Loucy (cell line): ENCODE results near the gene ARHGEF12.

ENCODE experiments used
- H2AFZ ChIP-seq: fragments of 200-600 bp; sonication (generic); 2 replicates; pipeline ENCODE4 v1.6.0; 2016; ENCODE audit warnings: antibody characterized with exemption, mild to moderate bottlenecking, low read length, moderate library complexity
- H3F3A ChIP-seq: fragments of 200-600 bp; 2 replicates; pipeline ENCODE4 v1.6.0; 2016; ENCODE audit warnings: antibody characterized with exemption, low read depth, mild to moderate bottlenecking
- H3K27me3 ChIP-seq: fragments of 200-600 bp; sonication (generic); 2 replicates; pipeline ENCODE4 v1.6.1; 2014; ENCODE audit warnings: low read length, mild to moderate bottlenecking; ENCODE audit not compliant: insufficient read depth, poor library complexity, severe bottlenecking
- H3K36me3 ChIP-seq: fragments of 200-600 bp; sonication (generic); 2 replicates; pipeline ENCODE4 v1.6.1; 2016; ENCODE audit warnings: low read length; ENCODE audit not compliant: insufficient read depth
- H3K4me1 ChIP-seq: fragments of 200-600 bp; sonication (generic); 2 replicates; pipeline ENCODE4 v1.5.1; 2014; ENCODE audit warnings: low read length, mild to moderate bottlenecking; ENCODE audit not compliant: insufficient read depth, poor library complexity, severe bottlenecking
- H3K4me2 ChIP-seq: fragments of 200-600 bp; sonication (generic); 2 replicates; pipeline ENCODE4 v1.6.0; 2014; ENCODE audit warnings: antibody characterized with exemption, low read length, low read depth, mild to moderate bottlenecking; ENCODE audit not compliant: poor library complexity, severe bottlenecking
- H3K4me3 ChIP-seq: fragments of 200-600 bp; sonication (generic); 2 replicates; pipeline ENCODE4 v1.5.1; 2014; ENCODE audit warnings: low read length, mild to moderate bottlenecking, mixed read lengths; ENCODE audit not compliant: poor library complexity, severe bottlenecking
- H3K79me2 ChIP-seq: fragments of 200-600 bp; sonication (generic); 2 replicates; pipeline ENCODE4 v1.6.1; 2014; ENCODE audit warnings: low read length; ENCODE audit not compliant: insufficient read depth
- H3K9ac ChIP-seq: fragments of 200-600 bp; sonication (generic); 2 replicates; pipeline ENCODE4 v1.6.0; 2014; ENCODE audit warnings: mild to moderate bottlenecking, low read depth, low read length, moderate library complexity; ENCODE audit not compliant: poor library complexity, severe bottlenecking
- H3K9me2 ChIP-seq: fragments of 200-600 bp; sonication (generic); replicated peaks from 2 replicates; pipeline ENCODE4 v1.6.1; 2016; ENCODE audit warnings: low read depth, low read length, mixed read lengths
- H3K9me3 ChIP-seq: fragments of 200-600 bp; sonication (generic); 2 replicates; pipeline ENCODE4 v1.6.1; 2014; ENCODE audit warnings: mild to moderate bottlenecking, antibody characterized with exemption, low read length, low read depth; ENCODE audit not compliant: insufficient read depth
- H4K20me1 ChIP-seq: fragments of 200-600 bp; sonication (generic); 2 replicates; pipeline ENCODE4 v1.6.0; 2014; ENCODE audit warnings: antibody characterized with exemption, low read length, mild to moderate bottlenecking; ENCODE audit not compliant: insufficient read depth, poor library complexity, severe bottlenecking
- EZH2phosphoT487 ChIP-seq: fragments of 200-600 bp; IDR thresholded peaks from 2 replicates; pipeline ENCODE4 v1.6.1; 2018; ENCODE audit warnings: antibody characterized with exemption, mild to moderate bottlenecking, moderate library complexity, borderline replicate concordance
- TF ChIP-seq, protein P1 (sequence below): fragments of 200-600 bp; sonication (generic); conservative IDR thresholded peaks from 2 replicates; pipeline ENCODE4 v1.5.1; 2014; ENCODE audit warnings: mild to moderate bottlenecking, antibody characterized with exemption, low read length

The ARHGEF12 gene

DNA sequence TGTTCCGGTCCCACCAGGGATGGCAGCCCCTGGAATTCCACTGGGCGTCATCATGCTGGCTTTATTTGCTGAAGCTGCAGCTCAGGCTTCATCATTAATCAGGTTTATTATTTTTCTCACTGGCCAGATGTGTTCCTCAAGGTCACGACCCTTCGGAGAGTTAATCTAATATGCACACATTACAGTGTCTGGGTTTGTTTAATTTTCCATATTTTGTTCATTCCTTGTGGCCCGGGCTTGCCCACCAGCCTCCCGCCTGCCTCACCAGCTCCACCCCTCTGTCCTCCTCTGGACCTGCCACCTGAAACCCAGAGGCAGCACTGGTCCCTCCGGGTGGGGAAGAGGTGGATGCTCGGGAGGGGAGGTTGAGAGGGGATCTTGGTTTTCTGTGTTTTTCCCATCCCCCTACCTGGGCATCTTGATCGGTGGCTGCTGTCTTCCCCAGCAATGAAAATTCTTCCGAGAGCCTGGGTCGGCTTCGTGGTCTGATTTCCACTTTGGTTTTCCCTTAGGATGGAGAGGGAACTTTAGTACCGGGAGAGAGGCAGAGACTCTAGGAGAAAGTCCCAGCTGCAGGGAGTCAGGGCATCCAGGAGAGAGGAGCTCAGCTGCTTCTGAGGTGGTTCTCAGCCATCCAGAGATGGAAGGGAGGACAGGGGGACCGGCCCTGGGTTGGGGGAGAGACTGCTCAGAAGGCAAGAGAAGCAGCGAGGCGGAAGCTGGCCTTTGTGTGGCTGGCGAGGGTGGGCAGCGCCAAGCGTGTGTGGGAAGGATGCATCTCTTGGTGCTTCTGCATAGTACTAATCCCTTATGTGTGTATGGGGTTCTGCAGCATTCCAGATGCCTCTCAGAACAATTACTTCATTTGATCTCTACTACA is 177.5 kb downstream of the ARHGEF12 start:
- TF ChIP-seq, protein P1, sequence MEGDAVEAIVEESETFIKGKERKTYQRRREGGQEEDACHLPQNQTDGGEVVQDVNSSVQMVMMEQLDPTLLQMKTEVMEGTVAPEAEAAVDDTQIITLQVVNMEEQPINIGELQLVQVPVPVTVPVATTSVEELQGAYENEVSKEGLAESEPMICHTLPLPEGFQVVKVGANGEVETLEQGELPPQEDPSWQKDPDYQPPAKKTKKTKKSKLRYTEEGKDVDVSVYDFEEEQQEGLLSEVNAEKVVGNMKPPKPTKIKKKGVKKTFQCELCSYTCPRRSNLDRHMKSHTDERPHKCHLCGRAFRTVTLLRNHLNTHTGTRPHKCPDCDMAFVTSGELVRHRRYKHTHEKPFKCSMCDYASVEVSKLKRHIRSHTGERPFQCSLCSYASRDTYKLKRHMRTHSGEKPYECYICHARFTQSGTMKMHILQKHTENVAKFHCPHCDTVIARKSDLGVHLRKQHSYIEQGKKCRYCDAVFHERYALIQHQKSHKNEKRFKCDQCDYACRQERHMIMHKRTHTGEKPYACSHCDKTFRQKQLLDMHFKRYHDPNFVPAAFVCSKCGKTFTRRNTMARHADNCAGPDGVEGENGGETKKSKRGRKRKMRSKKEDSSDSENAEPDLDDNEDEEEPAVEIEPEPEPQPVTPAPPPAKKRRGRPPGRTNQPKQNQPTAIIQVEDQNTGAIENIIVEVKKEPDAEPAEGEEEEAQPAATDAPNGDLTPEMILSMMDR = no peak
- no peak for TF ChIP-seq EZH2phosphoT487
- no peaks in the 10 kb centered on the region for H3F3A ChIP-seq
- H2AFZ ChIP-seq = no peak overlapping the region

DNA sequence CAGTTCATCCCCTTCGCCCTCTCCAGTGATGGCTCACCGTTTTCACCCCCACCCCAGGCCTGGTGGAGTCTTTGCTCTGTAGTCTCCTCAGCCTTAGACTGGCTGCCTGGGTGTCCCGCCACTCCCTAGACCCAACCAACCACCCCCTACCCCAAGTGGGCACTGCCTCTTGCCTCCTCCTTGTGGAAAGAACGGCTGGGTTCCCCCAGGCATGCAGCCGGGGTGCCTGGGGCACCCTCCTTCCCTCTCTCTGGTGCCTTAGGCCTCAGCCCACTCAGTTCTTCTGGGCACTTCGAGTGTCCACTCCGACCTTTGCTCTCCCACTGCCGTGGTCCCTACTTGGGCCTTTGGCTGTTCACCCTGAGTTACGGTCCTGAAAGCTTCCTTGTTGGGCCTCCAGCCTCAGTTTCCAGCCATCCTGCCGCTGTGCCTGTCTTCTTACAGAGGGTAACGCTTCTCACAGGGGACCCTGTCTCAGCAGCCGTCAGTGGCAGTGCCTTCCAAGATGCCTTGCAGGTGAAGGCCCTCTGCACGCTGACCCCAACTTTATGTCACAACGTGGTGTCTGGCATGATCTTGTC is 178.4 kb downstream of the ARHGEF12 start:
- Histone ChIP-seq H2AFZ (no peak overlapping the region), H4K20me1 (no peaks in the 10 kb centered on the region), H3K9me2 (no peaks in the 10 kb centered on the region), H3K4me3 (no peak overlapping the region), H3K36me3 (no peaks in the 10 kb centered on the region), H3K79me2 (no peaks in the 10 kb centered on the region), H3F3A (no peaks in the 10 kb centered on the region), H3K9ac (no peak overlapping the region), H3K9me3 (no peaks in the 10 kb centered on the region), H3K27me3 (no peaks in the 10 kb centered on the region), H3K4me1 (no peaks in the 10 kb centered on the region), H3K4me2 (no peak overlapping the region)
- TF ChIP-seq EZH2phosphoT487 = no peak
- TF ChIP-seq, protein P1 = no peak

More for the DNA sequence above, 177.5 kb downstream of the ARHGEF12 start:
- H3K4me3 ChIP-seq = no peak overlapping the region
- no peaks in the 10 kb centered on the region for H3K9me3 ChIP-seq
- no peaks in the 10 kb centered on the region for H4K20me1 ChIP-seq
- no peaks in the 10 kb centered on the region for H3K36me3 ChIP-seq
- no peaks in the 10 kb centered on the region for H3K9me2 ChIP-seq
- H3K4me2 ChIP-seq = no peak overlapping the region
- H3K9ac ChIP-seq = no peak overlapping the region
- no peaks in the 10 kb centered on the region for H3K27me3 ChIP-seq
- no peaks in the 10 kb centered on the region for H3K79me2 ChIP-seq
- no peaks in the 10 kb centered on the region for H3K4me1 ChIP-seq

DNA sequence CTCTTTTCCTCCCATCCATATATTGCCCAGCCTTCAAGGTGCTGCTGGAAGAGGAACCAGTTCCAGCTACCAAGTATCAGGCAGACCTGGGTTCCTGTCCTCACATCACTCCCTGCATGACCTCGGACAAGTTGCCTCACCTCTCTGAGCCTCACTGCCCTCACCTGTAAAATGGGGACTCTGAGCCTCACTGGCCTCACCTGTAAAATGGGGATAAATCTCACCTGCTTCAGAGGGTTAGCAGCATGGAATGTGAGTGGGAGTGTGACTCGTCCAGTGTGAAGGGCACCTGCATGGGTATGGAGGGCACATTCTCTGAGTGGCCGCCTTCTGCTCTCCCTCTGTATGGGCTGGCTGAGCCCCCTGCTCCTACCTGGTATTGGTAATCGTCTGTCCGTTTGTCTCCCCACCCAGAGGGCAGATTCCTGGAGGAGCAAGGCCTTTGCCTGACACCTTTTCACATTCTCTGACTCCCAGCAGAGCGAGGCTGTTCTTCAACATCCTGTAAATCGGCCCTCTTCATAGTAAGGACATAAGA is 179.0 kb downstream of the ARHGEF12 start:
- H3K9ac ChIP-seq = no peak overlapping the region
- H3K4me1 ChIP-seq = no peaks in the 10 kb centered on the region
- no peaks in the 10 kb centered on the region for H3F3A ChIP-seq
- no peaks in the 10 kb centered on the region for H4K20me1 ChIP-seq
- no peak overlapping the region for H3K4me2 ChIP-seq
- TF ChIP-seq, protein P1 = no peak
- no peak for TF ChIP-seq EZH2phosphoT487
- H3K27me3 ChIP-seq = no peaks in the 10 kb centered on the region
- H3K79me2 ChIP-seq = no peaks in the 10 kb centered on the region
- no peaks in the 10 kb centered on the region for H3K9me2 ChIP-seq
- H2AFZ ChIP-seq = no peak overlapping the region
- H3K36me3 ChIP-seq = no peaks in the 10 kb centered on the region
- no peak overlapping the region for H3K4me3 ChIP-seq
- H3K9me3 ChIP-seq = no peaks in the 10 kb centered on the region
